ENCODE results near the gene WASF1.
"Not testable (repeated sequence)": the region's sequence is repeated elsewhere in the genome, so short reads cannot be mapped to it uniquely, and the experiment has no call there.

Gene WASF1

GRCh38 chr6:110089323-110089722, 90.1 kb downstream of the WASF1 start:
- DNase-seq (ENCODE audit: low read depth), result no peak

DNA sequence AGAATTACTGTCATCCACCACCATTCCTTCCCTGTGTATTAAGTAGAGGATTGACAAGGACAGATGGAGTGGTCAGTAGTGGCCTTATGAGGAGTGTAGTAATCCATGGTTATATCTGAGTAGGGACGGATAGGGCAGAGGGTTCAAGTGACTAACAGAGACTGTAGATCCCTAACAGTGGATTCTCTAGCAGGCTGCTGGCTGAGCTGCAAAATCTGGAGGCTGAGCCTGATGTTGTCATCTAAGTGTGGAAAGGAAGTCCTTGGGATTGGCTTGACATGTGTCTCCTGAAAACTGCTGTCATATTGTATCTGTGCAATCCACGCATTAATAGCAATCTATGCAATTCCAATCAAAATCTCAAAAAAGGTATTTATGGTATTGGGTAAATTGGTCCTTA, 94.2 kb downstream of the WASF1 start:
- DNase-seq (ENCODE audit: low read depth), result no peak

DNA sequence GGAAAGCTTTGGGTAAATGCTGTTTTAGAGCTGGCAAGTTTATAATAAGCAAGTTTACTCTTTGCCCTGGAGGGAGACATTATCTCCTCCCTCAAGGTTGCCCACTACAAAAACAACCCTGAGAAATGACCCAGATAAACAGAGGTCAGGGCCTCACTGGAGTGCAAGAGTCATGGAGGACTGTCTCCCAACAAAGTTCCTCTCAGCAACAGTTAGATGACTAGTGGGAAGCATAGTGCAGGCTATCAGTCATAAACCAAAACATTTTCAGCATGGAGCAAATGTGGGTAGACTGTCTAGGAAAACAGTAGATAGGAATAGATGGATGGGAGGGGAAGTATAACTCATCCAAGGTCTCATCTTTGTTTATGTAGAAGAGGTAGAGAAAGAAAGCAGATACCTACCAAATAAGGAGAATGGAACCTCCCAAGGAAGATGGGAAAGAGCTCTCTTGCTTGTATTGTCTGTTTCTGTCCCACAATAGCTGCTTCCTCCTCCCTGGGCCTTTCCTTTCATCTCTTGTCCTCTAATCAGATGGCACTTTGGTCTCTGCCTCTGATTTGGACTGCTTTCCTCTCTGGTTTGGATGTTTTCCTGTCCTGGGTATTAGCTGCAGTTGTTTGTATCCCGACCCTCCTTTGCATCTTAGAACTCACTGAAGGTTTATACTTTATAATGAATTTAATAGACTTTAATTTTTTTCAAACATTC, 95.4 kb downstream of the WASF1 start:
- no peak for DNase-seq (ENCODE audit: low read depth)

GRCh38 chr6:110075406-110075805, 104.1 kb downstream of the WASF1 start:
- no peak for DNase-seq (ENCODE audit: low read depth)

- not testable (repeated sequence) for DNase-seq (ENCODE audit: low read depth)
Measured at GRCh38 chr6:110073474-110073873, 106.0 kb downstream of the WASF1 start.

DNA sequence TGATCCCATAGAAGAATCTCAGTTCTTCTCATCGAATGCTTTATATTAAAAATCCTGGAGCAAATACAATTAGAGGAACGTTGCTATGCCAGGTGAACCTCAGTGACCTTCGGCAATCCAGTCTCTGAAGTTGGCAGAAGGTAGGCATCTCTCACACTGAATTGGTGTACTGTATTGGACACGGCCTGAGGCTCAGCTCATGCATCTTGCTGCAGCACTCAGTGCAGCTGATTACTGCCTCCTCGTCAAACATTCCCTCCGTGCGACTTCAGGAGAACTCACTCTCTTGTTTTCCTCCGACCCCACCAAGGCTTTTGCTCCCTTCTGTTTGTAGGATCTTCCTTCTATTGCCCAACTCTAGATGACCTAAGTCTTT, 110.9 kb downstream of the WASF1 start:
- no peak for DNase-seq (ENCODE audit: low read depth)

GRCh38 chr6:110067837-110068591, 111.5 kb downstream of the WASF1 start:
- DNase-seq (ENCODE audit: low read depth), result no peak

DNA sequence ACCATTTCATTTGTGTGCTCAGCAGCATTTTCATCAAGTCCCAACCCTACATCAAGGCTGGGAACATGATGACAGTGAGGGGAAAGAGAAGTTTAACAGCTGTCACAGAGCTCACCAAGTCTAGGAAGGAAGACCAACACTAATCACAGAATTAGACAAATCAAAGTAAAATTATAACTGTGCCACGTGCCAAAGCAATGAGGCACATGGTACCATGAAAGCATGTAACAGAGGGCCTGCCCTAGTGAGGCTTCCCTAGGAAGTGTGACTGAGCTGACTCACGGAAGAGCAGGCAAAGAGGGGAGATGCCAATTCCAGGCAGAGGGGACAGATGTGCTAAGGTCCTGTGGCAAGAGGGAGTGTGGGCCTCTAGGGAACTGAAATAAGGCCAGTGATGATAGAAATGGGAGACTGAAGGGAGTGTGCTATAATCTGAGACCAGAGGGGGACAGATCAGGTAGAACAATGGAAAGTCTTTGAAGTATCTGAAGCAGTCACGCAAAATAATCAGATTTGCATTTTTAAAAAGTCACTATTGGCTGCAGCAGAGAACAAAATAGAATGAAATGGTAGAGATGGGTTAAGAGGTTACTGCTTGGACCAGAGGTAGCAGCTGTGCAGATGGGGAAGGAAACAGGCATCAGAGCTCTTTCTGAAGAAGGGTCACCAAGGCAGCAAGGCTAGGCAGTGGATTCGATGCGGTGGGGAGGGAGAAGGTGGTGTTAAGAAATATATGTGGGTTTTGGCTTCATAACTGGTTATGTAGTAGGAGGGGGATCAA, 114.5 kb downstream of the WASF1 start:
- no peak for DNase-seq (ENCODE audit: low read depth)

DNA sequence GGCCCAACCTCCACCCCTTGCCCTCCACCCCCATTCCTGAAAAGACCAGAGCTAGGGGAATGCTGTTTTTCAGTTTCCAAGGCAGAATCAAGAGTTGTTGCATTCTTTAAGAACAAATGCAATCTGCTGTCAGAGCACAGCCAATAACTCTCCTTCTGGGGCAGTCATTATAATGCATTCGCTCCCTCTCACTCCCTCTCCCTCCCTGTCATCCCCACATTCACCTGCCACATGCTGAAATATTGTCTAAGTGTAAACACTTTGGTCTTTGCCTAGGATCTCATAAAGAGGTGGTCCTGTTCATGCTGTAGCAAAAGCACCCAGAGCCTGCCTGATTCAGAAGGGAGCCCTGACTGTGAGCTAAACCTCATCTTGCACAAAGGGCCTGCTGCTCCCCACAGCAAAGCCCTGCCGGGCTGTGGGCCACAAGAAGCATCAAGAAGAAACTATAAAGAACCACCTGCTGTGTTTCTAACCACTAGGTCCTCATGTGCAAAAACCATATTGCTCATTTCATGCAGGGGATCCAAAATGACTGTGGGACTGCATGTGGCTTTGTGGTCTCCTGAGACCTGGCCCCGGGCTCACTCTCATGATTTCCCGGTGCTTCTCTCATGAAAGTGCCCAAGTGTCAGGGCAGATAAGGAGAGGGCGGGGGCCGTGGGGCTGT, 115.7 kb downstream of the WASF1 start:
- DNase-seq (ENCODE audit: low read depth), result no peak

DNA sequence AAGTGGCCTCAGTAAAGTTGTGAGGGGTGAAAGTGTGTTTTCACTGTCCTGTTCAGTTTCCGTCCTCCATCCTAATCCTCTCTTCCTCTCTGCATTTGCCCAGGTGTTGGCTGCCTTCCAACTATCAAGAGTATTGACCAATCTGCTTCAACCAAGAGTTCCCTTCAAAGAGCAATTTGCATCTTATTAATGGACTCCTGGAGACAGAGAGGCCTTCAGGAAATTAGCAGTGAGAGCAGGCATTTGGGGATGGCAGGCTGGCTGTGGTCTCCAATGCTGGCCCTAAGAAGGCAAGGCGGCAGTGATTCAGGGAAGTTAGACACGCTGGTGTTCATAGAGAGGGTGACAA, 124.1 kb downstream of the WASF1 start:
- no peak for DNase-seq (ENCODE audit: low read depth)

DNA sequence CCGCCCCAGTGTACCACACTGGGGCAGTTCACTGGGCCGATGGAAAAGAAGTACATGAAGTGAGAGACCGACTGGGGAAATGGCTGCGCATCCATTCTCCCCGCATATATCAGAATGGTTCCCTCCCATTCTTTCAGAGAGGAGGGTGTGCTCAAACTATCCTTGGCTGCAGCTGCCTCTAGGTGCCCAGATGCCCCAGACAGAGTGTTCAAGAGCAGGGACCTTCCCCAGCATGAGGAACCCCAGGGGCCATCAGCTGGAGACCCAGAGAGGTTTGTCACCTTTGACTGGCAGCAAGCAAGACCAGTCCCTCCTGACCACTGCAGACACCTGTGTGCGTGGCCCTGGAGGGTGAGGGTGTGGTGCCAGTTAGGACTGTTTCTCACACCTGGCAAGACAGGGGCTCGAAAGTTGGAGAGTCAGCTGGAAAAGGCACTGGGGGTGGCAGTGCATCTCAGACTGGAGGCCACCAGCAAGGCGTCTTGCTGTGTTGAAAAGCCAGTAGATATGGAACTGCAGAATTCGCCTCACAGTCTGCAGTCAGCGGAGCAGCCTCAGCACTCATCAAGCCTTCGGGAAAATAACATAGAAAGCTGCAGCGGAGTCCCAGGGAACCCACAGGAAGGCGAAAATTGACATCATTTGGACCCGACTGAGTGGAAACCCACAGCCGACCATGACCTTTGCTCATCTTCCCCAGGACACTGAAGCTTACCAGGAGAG, 124.6 kb downstream of the WASF1 start:
- DNase-seq (ENCODE audit: low read depth), result no peak

DNA sequence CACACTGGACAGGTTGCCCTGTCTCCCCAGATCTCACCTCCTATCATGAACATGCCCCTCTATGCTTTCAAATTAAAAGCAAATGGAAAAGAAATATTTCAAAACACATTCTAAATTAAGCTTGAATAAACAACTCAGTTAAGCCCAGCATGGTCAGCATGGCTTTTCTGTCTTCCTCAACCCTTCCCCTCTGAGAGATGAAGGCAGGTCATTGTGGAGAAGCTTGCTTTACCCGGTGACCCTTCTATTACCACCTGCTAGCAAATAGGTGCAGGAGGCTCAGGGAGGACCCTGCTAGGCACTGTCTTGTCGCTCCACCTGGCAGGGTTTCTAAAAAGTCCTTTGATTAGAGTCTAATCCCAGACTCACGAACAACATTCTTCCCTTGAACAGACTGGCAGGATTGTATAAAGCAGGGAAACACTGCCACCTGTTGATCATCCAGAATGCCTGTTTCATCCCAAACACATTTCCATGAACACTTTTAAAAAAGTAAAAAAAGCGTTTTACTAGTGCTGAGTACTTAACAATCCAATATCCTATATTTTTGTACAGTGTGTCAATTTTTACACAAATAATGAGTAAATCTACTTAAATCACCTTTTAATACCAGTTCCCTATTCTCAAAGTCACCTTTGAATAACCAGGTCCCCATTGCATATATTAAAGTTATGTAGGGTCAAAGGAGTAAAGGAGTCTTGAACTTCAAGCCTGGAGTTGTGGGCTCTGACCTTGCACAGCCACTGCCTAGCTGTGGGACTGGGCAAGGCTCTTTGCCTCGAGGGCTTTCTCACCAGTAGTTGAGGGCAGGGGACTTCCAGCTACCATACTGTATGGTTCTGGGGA, 125.9 kb downstream of the WASF1 start:
- no peak for DNase-seq (ENCODE audit: low read depth)

GRCh38 chr6:110050440-110050813, 129.0 kb downstream of the WASF1 start:
- DNase-seq (ENCODE audit: low read depth), result no peak
